SK-N-DZ (cell line): Measurements from ENCODE around the gene HOXD10.
A peak's percentile ranks its signal among the peaks of the same experiment; 100 is the strongest.

Experiments used
- DNase-seq: peaks from one replicate; pipeline ENCODE4 v3.0.0-alpha.2; 2015; ENCODE audit warnings: low spot score

Gene HOXD10

GRCh38 chr2:176082824-176083751 lies 33.5 kb upstream of the HOXD10 start:
- no peak for DNase-seq

GRCh38 chr2:176083796-176084261 lies 32.7 kb upstream of the HOXD10 start, which contains the start of gene EVX2:
Gene EVX2 (minus strand): TSS chr2:176083962. CDS start chr2:176083776, 186 bp downstream.
- DNase-seq: no peak

GRCh38 chr2:176084611-176085119 lies 31.9 kb upstream of the HOXD10 start:
- DNase-seq: no peak

DNA sequence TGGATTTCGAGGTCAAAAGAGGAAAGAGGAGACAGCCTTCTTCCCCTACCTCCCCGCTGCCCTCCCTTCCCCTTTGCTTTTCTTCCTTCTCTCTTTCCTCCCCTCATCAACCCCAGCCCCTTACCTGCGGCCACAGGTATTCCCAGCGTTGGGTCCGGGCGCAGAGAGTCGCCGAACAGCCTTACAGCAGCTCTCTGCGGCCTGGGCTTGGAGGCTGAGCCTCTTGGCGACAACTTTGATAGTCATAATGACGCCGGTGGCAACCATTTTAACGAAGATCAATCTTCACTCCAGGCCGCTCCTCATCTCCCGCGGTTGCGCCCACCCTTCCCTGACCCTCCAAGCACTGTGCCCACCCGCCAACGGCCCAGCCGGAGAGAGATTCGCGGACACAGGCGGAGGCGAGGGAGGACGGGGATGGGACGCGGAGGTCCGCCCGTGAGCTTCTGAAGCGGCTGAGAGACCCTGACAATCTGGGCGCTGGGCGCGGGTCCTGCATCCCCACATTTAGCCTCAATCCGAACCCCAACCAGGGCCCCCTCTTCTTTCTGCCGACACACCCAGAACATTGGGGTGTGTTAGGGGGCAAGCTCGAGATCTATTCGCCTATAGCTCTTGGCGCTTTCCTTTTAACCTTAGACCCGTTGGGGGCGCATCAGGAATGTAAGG lies 31.3 kb upstream of the HOXD10 start:
- no peak for DNase-seq

- DNase-seq: peak; percentile 43
These were observed 30.5 kb upstream of the HOXD10 start for GRCh38 chr2:176085861-176086771.

DNA sequence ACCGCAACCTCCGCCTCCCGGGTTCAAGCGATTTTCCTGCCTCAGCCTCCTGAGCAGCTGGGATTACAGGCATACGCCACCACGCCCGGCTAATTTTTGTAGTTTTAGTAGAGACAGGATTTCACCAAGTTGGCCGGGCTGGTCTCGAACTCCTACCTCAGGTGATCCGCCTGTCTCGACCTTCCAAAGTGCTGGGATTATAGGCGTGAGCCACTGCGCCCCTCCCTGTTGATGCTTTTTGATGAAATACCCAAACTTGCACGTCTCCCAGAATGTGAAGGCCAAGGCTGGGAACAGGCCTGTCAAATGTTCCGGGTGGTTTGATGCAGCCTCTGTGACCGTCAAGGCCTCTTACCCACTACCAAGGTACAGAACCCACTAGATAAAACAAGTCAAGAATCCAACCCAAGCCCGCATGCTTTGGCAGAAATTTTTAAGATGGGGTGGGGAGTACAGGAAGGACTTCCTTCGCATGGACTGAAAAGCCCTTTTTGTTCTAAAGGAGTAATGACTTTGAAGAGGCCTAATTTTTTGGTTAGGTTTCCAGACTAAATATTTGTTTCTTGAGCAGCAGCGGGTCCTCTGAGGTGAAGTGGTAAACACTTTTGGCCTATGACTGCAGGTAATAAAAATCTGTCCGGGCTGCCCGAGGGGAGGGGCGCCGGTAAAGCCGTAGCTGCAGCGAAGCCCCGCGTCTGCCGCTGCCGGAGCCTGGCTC lies 29.1 kb upstream of the HOXD10 start:
- DNase-seq: no peak

DNA sequence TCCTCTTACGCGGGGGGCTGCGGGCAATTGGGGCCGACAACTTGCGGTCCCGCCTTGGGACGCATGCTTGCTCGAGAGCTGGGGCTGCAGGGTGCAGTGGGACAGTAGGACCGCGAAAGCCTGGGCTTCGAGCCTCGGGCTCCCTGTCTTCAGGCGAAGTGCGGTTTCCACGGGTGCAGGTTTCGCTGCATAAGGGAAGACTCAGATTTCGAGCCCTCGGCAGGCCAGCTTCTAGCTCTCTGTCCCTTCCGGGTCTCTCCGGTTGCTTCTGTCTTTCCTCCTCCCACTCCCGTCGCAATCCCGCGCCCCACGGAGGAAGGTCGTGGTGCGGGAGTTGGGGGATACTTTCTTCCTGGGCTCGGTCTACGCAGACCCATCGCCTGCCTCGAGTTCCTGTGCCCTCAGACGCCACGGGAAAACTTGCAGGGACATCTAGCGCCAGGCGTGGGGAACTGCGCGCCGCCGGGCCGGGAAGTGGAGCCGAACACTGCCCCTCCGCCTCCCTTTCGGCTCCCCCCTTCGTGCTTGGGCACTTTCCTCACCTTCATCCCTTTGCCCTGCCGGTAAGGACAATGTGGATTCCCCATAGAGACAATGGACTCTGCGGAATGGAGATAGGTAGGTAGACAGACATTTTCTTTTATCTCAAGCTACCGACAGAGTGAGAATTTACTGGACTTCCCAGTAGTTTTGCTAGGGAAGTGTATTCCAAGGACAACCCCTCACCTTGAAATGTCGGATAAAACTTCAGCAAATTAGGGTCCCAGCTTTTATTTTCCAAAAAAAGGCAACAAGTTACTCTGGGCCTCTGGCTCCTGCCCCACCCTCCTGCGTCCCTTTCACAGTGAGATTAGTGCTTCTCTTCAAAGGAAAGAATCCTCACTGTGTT lies 28.3 kb upstream of the HOXD10 start:
- peak; percentile 43 for DNase-seq

DNA sequence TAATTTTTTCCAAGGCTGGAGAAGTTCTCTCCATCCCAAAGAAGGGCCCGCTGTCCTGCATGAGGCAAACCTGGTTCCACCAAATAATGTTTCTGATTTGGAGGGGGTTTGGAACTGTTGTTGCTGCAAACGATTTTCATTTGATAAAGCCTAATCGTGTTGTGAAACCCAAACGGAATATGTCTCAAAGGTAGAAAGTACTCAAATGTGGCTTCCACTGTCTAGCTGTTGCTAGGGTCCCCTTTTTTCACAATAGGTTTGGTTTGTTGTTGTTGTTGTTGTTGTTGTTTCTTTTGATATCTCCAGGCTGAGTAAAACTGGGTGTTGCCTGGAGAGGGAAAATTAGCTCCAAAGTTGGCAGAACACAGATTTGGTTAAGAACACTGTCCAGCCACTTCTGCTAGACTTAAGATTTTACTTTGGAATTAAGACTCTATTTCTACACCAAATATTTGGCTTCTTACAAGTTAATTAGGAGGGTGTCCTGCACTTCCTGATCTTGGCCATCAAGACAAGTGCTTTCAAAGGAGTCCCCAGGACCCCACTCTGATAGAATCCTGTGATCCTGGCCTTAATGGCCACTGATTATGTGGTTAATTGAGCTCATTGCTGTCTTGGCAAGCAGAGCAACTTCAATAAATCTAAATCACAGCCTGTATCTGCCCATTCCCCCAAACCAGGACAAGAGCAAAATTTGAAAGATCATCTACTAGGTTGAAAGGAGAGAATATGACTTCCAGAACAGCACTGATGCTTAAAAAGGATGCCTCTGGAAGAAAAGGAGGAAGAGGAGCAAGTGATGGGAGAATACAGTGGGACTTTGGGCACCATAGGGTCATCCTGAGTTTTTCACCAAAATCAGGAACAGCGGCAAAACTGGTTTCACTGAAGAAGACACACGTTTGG lies 27.4 kb upstream of the HOXD10 start:
- DNase-seq: no peak

- DNase-seq: no peak
These were observed 26.7 kb upstream of the HOXD10 start for GRCh38 chr2:176089843-176090395.

GRCh38 chr2:176090862-176091261 lies 25.7 kb upstream of the HOXD10 start:
- DNase-seq: no peak

DNA sequence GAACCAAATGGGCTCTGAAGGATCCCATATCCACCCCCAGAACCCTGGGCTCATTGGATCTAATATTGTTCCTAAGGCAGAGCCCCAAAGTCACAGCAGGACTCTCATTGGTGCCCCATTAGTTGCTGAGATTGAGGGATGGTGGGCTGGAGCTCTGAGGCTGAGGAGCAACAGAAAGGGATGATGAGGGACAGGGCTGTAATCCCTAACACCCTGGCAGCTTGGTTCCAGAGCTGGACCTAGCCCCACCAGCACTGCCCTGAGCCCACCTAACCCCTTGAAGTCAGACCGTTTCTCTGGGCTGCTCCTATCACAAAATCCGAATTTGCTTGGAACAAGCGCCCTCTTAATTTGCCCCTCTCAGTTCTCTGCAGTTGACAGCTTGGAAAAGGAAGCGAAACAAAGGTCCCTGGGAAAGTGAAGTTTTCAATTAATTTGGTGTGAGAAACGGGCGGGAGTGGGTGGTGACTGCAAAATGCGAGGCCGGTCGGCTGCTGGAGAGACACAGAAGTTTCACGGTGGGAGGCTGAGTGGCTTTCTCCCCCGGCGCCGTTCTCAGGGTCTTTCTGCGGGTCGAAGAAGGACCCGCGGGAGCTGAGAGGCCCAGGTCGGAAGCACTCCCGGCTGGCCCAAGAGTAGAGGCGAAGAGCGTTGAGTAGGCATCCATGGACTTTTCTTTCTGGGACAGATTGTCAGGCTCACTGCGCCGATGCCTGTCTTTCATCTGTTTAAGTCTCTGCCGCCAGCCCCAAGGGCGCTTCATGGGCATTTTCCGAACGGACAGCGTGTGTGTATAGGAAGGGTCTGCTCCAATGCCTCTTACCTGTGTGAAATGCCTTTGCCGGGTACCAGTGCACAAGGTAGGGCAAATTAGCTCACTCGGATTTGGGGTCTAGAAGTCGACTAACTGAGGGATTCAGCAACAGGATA lies 25.0 kb upstream of the HOXD10 start:
- no peak for DNase-seq

DNA sequence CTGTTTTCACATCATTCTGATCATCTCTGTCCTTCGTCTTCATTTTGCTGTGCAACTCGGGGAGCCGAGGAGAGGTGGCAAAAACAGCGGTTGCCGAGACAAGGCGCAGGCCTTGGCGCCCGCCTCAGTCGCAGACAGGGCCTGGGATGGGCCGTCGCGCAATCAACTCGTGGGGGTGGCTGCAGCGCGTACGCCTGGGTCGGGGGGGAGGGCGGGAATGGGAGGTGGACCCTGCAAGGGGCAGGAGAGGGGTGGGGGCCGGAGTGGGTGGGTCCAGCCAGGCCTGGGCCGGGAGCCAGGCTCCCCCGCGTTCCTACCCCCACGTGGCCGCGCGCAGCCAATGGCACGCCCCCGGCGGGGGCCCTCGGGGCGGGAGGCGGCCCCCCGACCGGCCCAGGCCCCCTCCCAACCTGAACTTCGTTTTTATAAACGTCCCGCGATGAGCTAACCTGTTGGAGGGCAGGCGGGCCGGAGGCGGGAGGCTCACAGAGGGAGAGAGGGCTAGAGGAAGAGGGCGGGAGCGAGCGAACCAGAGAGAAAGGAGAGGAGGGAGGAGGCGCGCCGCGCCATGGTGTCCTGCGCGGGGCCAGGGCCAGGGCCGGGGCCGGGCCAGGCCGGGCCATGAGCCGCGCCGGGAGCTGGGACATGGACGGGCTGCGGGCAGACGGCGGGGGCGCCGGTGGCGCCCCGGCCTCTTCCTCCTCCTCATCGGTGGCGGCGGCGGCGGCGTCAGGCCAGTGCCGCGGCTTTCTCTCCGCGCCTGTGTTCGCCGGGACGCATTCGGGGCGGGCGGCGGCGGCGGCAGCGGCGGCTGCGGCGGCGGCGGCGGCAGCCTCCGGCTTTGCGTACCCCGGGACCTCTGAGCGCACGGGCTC lies 24.1 kb upstream of the HOXD10 start, which contains the start of gene HOXD13:
Gene HOXD13, plus strand, starts transcription at position 452 of the 875 bp plus-strand sequence. Its CDS starts 170 bp downstream, at position 622.
- no peak for DNase-seq

GRCh38 chr2:176093145-176093897 lies 23.3 kb upstream of the HOXD10 start:
- DNase-seq: no peak

DNA sequence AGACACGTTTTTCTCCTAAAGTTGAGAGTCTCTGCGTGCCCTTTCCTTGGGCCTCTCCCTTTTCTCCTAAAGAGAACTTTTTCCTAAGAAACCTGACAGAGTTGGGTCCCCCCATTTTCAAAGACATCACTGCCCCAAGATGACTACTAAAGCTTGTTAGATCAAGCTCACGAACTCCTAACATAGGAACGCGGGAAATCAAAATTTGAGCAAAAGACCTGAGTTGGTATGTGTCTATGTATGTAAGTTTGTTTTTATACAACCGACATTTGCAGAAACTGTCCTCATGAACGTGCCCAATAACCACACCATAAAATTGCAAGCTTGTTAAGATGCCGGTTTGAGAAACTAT lies 22.7 kb upstream of the HOXD10 start:
- no peak for DNase-seq

DNA sequence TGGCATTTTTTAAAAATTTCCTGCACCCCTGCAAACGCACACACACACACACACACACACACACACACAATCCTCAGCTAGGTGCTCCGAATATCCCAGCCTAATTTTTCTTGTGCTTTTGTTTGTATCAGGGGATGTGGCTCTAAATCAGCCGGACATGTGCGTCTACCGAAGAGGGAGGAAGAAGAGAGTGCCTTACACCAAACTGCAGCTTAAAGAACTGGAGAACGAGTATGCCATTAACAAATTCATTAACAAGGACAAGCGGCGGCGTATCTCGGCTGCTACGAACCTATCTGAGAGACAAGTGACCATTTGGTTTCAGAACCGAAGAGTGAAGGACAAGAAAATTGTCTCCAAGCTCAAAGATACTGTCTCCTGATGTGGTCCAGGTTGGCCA lies 22.2 kb upstream of the HOXD10 start:
- DNase-seq: no peak
